ENCODE measurements around the gene TBC1D3E. TPM values are rescaled to one million over a fixed set of nuclear protein-coding genes. Genes with fewer than 3 reads are reported as not detected.
"Not testable (repeated sequence)": the region's sequence is repeated elsewhere in the genome, so short reads cannot be mapped to it uniquely, and the experiment has no call there.

The TBC1D3E gene
- total RNA-seq, 1 experiment from 2014 or later = not detected

DNA sequence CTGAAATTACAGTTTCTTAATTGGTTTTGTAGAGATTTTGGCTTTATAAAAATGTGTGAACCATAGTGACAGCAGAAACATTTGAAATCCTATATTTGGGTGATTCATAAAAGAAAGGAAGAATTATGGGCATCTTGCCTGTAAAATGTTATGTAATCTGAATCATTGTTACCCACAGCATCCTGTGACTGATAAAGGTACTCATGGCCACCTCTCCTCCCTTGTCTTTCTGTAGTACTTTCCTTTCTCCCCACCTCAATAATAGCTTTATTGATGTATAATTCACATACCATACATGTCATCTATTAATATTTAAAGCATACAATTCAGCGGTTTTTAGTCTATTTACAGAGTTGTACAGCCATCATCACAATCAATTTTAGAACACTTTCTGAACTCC is 28.5 kb upstream of the TBC1D3E start:
- BruUV-seq (replicated peaks); H3K4me3 ChIP-seq (replicated peaks in 1 of 2; ENCODE audit: low read depth in 1 of 2, low read length in 2 of 2); H3K9me3 ChIP-seq (ENCODE audit: control insufficient read depth in 1 of 2, insufficient read depth in 1 of 2, low read depth in 1 of 2, low read length in 2 of 2); H3K9me2 ChIP-seq (ENCODE audit: insufficient read depth); H3K79me2 ChIP-seq (ENCODE audit: insufficient read depth, low read length); CTCF ChIA-PET; H2AFZ ChIP-seq (ENCODE audit: low read depth, low read length, poor library complexity, severe bottlenecking); H3K4me1 ChIP-seq (ENCODE audit: control insufficient read depth in 1 of 2, insufficient read depth in 2 of 2, low read length in 2 of 2); H3K4me2 ChIP-seq (ENCODE audit: low read length); H3K27ac ChIP-seq (ENCODE audit: low read depth, low read length); ATAC-seq; DNase-seq (ENCODE audit: low read depth, low spot score); POLR2A ChIA-PET; H4K20me1 ChIP-seq (ENCODE audit: insufficient read depth); H3K27me3 ChIP-seq (ENCODE audit: insufficient read depth, low read length); H3K9ac ChIP-seq (ENCODE audit: low read length); H3K36me3 ChIP-seq (ENCODE audit: control insufficient read depth in 1 of 2, insufficient read depth in 2 of 2, low read length in 2 of 2); RAD21 ChIA-PET (ENCODE audit: low non-redundant PET in 1 of 2, low total read pairs in 2 of 2, uncharacterized antibody in 2 of 2, unreplicated experiment in 2 of 2); intact Hi-C loops (cut with micrococcal nuclease): not testable (repeated sequence)

DNA sequence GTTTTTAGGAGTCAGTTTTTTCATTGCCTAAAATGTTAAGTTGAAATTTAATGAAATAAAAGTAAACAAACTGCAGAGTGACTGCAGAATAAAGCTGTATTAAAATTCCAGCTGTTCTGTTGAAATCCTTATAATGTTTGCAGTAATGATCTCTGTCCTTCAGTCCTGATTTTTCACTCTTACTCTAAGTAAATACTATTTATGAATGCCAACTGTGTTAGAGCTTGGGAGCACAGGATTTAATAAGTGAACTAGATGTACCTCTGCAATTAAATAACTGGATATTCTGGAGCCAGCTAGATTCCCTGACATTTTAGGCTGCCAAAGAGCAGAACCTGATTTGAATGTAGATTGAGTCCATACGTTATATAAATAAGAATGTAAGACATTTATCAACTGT is 7.9 kb upstream of the TBC1D3E start:
- H3K27ac ChIP-seq (ENCODE audit: low read depth, low read length); CTCF ChIA-PET; H3K9ac ChIP-seq (ENCODE audit: low read length); H3K27me3 ChIP-seq (ENCODE audit: insufficient read depth, low read length); H3K4me2 ChIP-seq (ENCODE audit: low read length); H2AFZ ChIP-seq (ENCODE audit: low read depth, low read length, poor library complexity, severe bottlenecking); H3K4me1 ChIP-seq (ENCODE audit: control insufficient read depth in 1 of 2, insufficient read depth in 2 of 2, low read length in 2 of 2); RAD21 ChIA-PET (ENCODE audit: low non-redundant PET in 1 of 2, low total read pairs in 2 of 2, uncharacterized antibody in 2 of 2, unreplicated experiment in 2 of 2); DNase-seq (ENCODE audit: low read depth, low spot score); H3K4me3 ChIP-seq (replicated peaks in 1 of 2; ENCODE audit: low read depth in 1 of 2, low read length in 2 of 2); BruUV-seq (replicated peaks); intact Hi-C loops (cut with micrococcal nuclease); H3K9me3 ChIP-seq (ENCODE audit: control insufficient read depth in 1 of 2, insufficient read depth in 1 of 2, low read depth in 1 of 2, low read length in 2 of 2); POLR2A ChIA-PET; ATAC-seq; H3K9me2 ChIP-seq (ENCODE audit: insufficient read depth); H3K36me3 ChIP-seq (ENCODE audit: control insufficient read depth in 1 of 2, insufficient read depth in 2 of 2, low read length in 2 of 2); H3K79me2 ChIP-seq (ENCODE audit: insufficient read depth, low read length); H4K20me1 ChIP-seq (ENCODE audit: insufficient read depth): not testable (repeated sequence)

GRCh38 chr17:38134860-38135259 is 7.1 kb downstream of the TBC1D3E start:
- H3K9me2 ChIP-seq (ENCODE audit: insufficient read depth); RAD21 ChIA-PET (ENCODE audit: low non-redundant PET in 1 of 2, low total read pairs in 2 of 2, uncharacterized antibody in 2 of 2, unreplicated experiment in 2 of 2); H3K9me3 ChIP-seq (ENCODE audit: control insufficient read depth in 1 of 2, insufficient read depth in 1 of 2, low read depth in 1 of 2, low read length in 2 of 2); H3K9ac ChIP-seq (ENCODE audit: low read length); H3K4me1 ChIP-seq (ENCODE audit: control insufficient read depth in 1 of 2, insufficient read depth in 2 of 2, low read length in 2 of 2); H3K4me3 ChIP-seq (replicated peaks in 1 of 2; ENCODE audit: low read depth in 1 of 2, low read length in 2 of 2); DNase-seq (ENCODE audit: low read depth, low spot score); BruUV-seq (replicated peaks); H3K36me3 ChIP-seq (ENCODE audit: control insufficient read depth in 1 of 2, insufficient read depth in 2 of 2, low read length in 2 of 2); H3K79me2 ChIP-seq (ENCODE audit: insufficient read depth, low read length); CTCF ChIA-PET; H2AFZ ChIP-seq (ENCODE audit: low read depth, low read length, poor library complexity, severe bottlenecking); ATAC-seq; H3K27me3 ChIP-seq (ENCODE audit: insufficient read depth, low read length); H3K4me2 ChIP-seq (ENCODE audit: low read length); H4K20me1 ChIP-seq (ENCODE audit: insufficient read depth); intact Hi-C loops (cut with micrococcal nuclease); POLR2A ChIA-PET; H3K27ac ChIP-seq (ENCODE audit: low read depth, low read length): not testable (repeated sequence)

Other genes starting within 250 kb of the TBC1D3E start
- not detected for gene TBC1D3K, start 203.5 kb upstream of the TBC1D3E start, total RNA-seq (2021; ENCODE audit: unreplicated experiment)
- gene TBC1D3L, start 138.9 kb upstream of the TBC1D3E start, total RNA-seq (2021; ENCODE audit: unreplicated experiment) = 33.3 TPM
- 4.4 TPM for gene TBC1D3D, start 124.0 kb upstream of the TBC1D3E start, total RNA-seq (2021; ENCODE audit: unreplicated experiment)
- 0.22 TPM for gene TBC1D3C, start 59.3 kb upstream of the TBC1D3E start, total RNA-seq (2021; ENCODE audit: unreplicated experiment)
- not detected for gene TBC1D3, start 64.6 kb downstream of the TBC1D3E start, total RNA-seq (2021; ENCODE audit: unreplicated experiment)
- 76.1 TPM for gene MRPL45, start 169.2 kb downstream of the TBC1D3E start, total RNA-seq (2021; ENCODE audit: unreplicated experiment)
- gene GPR179, start 216.0 kb downstream of the TBC1D3E start, total RNA-seq (2021; ENCODE audit: unreplicated experiment) = 0.17 TPM
- 49.9 TPM for gene SOCS7, start 223.9 kb downstream of the TBC1D3E start, total RNA-seq (2021; ENCODE audit: unreplicated experiment)